GM13976 (cell line): ENCODE data around the gene PTGR3.

Source experiments
- DNase-seq: peaks from one replicate; pipeline ENCODE4 v3.0.0; 2012; ENCODE audit warnings: low spot score
- CTCF ChIP-seq: IDR thresholded peaks from 2 replicates; pipeline ENCODE4 v1.5.1; 2012; ENCODE audit warnings: borderline replicate concordance, mild to moderate bottlenecking; ENCODE audit not compliant: insufficient read depth; ENCODE audit errors: extremely low read depth, missing control alignments, control extremely low read depth
- in situ Hi-C: fragments of 300-500 bp; cut with MboI; formaldehyde crosslinking; loops from one replicate; pipeline ENCODE4 v1.12.0; 2022; ENCODE audit warnings: low sequenced_read_pairs, mixed read lengths, inconsistent platforms; ENCODE audit not compliant: unreplicated experiment

PTGR3 gene

GRCh38 chr18:75221897-75222296, 13.0 kb upstream of the PTGR3 start:
- in situ Hi-C loops = no loop called here
- TF ChIP-seq CTCF = no peak
- DNase-seq = no peak

DNA sequence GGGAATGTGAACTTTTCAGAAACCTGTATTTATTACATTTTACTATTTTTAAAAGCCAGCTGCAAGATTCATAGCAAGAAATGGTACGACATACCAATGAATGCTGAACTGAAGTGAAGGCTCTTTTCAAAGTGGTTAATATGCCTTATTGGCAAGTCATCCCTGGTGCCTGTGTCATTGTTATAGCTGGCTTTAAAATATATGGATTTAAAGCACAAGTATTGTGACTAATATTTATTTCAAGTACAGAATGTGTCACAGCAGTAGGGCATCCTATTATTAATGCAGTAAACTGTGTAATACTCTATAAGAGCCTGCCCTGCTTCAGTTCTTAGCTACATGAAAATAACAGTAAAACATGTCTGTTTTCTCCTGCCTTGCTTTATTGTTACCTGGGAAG, 12.5 kb upstream of the PTGR3 start:
- no peak for DNase-seq
- TF ChIP-seq CTCF = no peak
- in situ Hi-C loops = no loop called here

DNA sequence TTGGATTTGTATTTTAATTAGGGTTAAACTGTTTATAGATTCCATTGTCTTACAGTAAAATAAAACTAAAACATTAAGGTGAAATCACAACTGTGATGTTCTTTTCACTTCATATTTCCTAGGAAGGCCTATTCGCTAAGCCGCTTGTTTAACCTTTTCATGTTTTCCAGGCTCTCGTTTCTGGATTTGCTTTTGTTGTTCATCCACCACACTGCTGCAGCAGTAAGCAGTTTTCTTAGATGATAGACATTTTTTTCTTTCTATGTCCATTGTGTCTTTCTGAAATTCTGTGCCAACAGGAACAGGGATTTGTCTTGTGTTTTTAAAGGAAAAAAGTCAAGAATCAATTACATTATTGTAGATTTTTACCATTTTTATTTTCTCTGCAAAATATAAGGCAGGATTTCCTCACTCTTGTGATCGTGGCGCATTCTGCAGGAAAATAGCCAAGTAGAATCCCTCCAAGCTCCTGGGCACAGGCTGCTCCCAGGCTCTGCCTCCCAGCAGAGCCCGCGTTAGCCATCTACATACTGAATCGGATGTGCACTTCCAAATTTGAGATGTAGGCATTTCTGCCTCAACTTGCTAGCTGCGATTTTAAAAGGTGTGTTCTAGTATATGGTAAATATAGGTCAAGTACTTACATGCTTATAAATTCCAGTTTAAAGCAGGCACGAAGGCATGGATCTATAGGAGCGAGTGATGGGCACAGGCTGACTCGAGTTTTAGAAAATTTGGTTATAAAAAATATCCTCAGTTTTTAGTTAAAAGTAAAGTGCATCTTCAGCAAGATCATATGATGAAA, 11.8 kb upstream of the PTGR3 start:
- no peak for DNase-seq
- TF ChIP-seq CTCF = no peak
- in situ Hi-C loops = no loop called here

GRCh38 chr18:75219745-75220375, 10.9 kb upstream of the PTGR3 start:
- no peak for DNase-seq
- no peak for TF ChIP-seq CTCF
- in situ Hi-C loops = no loop called here

DNA sequence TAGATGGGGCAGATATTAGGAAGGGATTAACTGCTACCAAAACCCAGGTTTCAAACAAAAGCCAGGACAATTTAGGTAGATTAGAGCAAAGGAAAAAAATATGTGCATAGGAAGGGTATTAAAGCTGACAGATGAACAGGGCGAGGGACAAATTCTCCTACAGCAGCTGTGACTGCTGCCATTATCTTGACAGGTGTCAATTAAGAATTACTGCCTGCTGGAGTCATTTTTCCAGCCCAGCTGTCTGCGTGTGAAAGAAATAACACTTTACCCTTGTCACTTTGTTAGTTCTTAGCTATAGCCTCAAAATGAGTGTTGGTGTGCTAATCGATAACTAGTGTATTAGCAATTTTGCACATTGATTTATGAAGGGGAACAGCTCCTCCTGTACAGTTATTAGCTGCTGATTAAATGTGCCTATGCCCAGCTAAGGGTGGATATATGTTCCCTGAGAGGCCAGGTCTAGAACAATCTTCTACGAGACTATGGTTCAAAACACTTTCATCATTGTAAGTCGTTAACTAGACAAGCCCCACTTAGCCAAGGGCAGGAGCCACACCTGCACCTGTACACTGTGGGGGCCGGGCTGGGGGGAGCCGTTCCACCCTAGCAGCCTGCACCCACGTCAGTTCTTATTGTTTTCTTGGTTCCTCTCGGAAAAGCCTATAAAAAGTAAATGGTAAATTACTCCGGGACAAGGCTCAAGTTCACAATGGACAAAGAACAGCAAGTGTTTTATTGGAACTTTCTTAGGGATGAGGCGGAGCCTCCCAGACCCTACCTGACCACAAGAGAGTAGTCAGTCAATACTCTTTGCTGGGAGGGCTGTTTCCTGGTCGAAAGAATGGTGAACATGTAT, 9.4 kb upstream of the PTGR3 start:
- in situ Hi-C loops = no loop called here
- DNase-seq = no peak
- no peak for TF ChIP-seq CTCF

- in situ Hi-C loops = no loop called here
- DNase-seq = no peak
- no peak for TF ChIP-seq CTCF
Measured at GRCh38 chr18:75216911-75217689, 8.2 kb upstream of the PTGR3 start.
